ENCODE data around the gene SPATA18. TPM values are rescaled to one million over a fixed set of nuclear protein-coding genes. Genes with fewer than 3 reads are reported as not detected.

SPATA18 gene
- total RNA-seq, 2 donors from 2014 or later: 1.4 to 3.3 TPM

DNA sequence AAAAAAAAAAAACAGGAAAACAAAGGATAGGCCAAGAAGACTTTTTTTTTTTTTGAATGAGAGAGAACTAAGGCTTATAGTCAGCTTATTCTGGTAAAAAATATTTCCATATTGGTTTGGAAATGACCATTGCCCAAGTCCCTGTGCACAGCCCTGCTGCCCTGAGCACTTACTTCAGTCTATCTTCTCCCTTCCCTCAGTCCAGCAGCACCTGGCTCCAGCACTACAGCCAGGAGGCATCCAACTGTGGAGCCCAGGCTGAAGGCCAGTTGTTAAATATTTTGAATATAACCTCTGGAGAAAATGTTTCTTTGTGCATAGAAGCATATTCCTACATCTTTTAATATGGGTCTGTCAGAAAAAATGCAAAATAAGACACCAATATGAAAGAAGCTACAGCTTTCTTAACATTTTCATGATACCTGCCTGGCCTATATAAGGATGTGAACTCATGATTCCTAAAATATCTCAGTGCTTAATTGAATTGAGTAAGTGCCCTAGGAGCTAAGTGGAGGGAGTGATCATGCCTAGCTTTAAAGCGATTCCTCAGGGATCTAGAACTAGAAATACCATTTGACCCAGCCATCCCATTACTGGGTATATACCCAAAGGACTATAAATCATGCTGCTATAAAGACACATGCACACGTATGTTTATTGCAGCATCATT is 45.4 kb upstream of the SPATA18 start:
- Histone ChIP-seq H3K27me3 (ENCODE audit: control insufficient read depth, insufficient read depth, low read length, poor library complexity, severe bottlenecking) (no peaks in the 10 kb centered on the region), H3K9ac (ENCODE audit: extremely low read depth, low read length, poor library complexity, severe bottlenecking) (no peak overlapping the region), H3K4me1 (ENCODE audit: control insufficient read depth, insufficient read depth, low read length) (no peaks in the 10 kb centered on the region), H3K9me3 (ENCODE audit: control insufficient read depth, low read length) (no peaks in the 10 kb centered on the region), H3K4me3 (ENCODE audit: low read length) (no peak overlapping the region), H3K36me3 (ENCODE audit: control insufficient read depth, insufficient read depth, low read length) (no peaks in the 10 kb centered on the region), H3K27ac (ENCODE audit: low read depth, low read length) (no peak overlapping the region)
- no peak overlapping the region for H3K27ac Mint-ChIP-seq
- no peaks in the 10 kb centered on the region for H3K27me3 Mint-ChIP-seq (ENCODE audit: insufficient read depth)
- H3K9me3 Mint-ChIP-seq: no peaks in the 10 kb centered on the region
- TF ChIP-seq, protein P1, sequence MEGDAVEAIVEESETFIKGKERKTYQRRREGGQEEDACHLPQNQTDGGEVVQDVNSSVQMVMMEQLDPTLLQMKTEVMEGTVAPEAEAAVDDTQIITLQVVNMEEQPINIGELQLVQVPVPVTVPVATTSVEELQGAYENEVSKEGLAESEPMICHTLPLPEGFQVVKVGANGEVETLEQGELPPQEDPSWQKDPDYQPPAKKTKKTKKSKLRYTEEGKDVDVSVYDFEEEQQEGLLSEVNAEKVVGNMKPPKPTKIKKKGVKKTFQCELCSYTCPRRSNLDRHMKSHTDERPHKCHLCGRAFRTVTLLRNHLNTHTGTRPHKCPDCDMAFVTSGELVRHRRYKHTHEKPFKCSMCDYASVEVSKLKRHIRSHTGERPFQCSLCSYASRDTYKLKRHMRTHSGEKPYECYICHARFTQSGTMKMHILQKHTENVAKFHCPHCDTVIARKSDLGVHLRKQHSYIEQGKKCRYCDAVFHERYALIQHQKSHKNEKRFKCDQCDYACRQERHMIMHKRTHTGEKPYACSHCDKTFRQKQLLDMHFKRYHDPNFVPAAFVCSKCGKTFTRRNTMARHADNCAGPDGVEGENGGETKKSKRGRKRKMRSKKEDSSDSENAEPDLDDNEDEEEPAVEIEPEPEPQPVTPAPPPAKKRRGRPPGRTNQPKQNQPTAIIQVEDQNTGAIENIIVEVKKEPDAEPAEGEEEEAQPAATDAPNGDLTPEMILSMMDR (conservative IDR thresholded peaks at IDR 0.05): no peak
- H3K36me3 Mint-ChIP-seq (ENCODE audit: low read depth): no peaks in the 10 kb centered on the region
- 100% methylated on average over 1 of the region's 2 CpGs; no CpG with 5 or more reads in 1 of the 2 experiments for WGBS, 2 experiments (ENCODE audit: insufficient coverage in 1 of 2, insufficient read length in 1 of 2)
- no peak overlapping the region for H3K4me3 Mint-ChIP-seq
- no peaks in the 10 kb centered on the region for H3K4me1 Mint-ChIP-seq
- no peak for DNase-seq

DNA sequence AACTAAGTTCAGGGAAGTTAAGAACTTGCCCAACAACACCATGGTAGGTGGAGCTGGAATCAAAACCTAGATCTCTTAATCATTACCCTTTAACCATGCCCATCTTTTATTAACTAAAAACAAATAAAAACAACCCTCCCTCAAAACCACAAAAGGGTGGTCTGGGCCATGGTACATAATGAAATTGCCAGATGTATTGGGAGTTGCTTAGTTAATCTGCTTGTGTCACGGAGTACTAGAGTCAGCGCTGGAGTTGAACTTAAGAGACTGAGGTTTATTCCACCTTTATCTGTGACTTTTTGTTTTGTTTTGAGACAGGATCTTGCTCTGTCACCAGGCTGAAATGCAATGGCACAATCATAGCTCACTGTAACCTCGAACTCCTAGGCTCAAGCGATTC is 44.2 kb upstream of the SPATA18 start:
- no peak overlapping the region for H3K27ac Mint-ChIP-seq
- no peak overlapping the region for H3K4me3 Mint-ChIP-seq
- no peak for DNase-seq
- Histone ChIP-seq H3K9me3 (ENCODE audit: control insufficient read depth, low read length) (no peaks in the 10 kb centered on the region), H3K27me3 (ENCODE audit: control insufficient read depth, insufficient read depth, low read length, poor library complexity, severe bottlenecking) (no peaks in the 10 kb centered on the region), H3K4me3 (ENCODE audit: low read length) (no peak overlapping the region), H3K36me3 (ENCODE audit: control insufficient read depth, insufficient read depth, low read length) (no peaks in the 10 kb centered on the region), H3K9ac (ENCODE audit: extremely low read depth, low read length, poor library complexity, severe bottlenecking) (no peak overlapping the region), H3K4me1 (ENCODE audit: control insufficient read depth, insufficient read depth, low read length) (no peaks in the 10 kb centered on the region), H3K27ac (ENCODE audit: low read depth, low read length) (no peak overlapping the region)
- no peaks in the 10 kb centered on the region for H3K27me3 Mint-ChIP-seq (ENCODE audit: insufficient read depth)
- H3K36me3 Mint-ChIP-seq (ENCODE audit: low read depth): no peaks in the 10 kb centered on the region
- WGBS, 2 experiments (ENCODE audit: insufficient coverage in 1 of 2, insufficient read length in 1 of 2): 96 to 97% methylated on average over 4 of the region's 4 CpGs
- H3K9me3 Mint-ChIP-seq: no peaks in the 10 kb centered on the region
- TF ChIP-seq, protein P1 (conservative IDR thresholded peaks at IDR 0.05): no peak
- H3K4me1 Mint-ChIP-seq: no peaks in the 10 kb centered on the region

DNA sequence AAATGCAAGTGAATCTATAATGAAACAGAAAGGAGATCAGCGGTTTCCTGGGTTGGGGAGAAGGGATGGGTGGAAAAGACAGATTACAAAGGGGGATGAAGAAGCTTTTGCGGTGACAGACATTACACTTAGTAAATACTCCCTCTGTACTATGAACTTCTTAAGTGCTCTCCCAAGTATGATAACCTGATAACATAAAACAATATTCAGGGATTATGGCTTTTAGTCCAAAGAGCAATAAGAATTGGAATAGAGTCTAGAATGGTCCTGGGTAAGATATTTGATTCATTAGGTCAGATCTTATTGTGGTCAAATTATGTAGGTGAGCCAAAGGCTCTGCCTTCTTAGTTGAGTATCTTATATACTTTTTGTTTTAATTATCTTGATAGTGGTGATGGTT is 40.1 kb upstream of the SPATA18 start:
- Mint-ChIP-seq H3K9me3 (no peaks in the 10 kb centered on the region), H3K27me3 (ENCODE audit: insufficient read depth) (no peaks in the 10 kb centered on the region), H3K4me1 (peaks cover 7% of the 10 kb centered on the region), H3K4me3 (no peak overlapping the region), H3K36me3 (ENCODE audit: low read depth) (no peaks in the 10 kb centered on the region), H3K27ac (no peak overlapping the region)
- Histone ChIP-seq H3K4me3 (ENCODE audit: low read length) (no peak overlapping the region), H3K9ac (ENCODE audit: extremely low read depth, low read length, poor library complexity, severe bottlenecking) (no peak overlapping the region), H3K36me3 (ENCODE audit: control insufficient read depth, insufficient read depth, low read length) (no peaks in the 10 kb centered on the region), H3K27ac (ENCODE audit: low read depth, low read length) (no peak overlapping the region), H3K27me3 (ENCODE audit: control insufficient read depth, insufficient read depth, low read length, poor library complexity, severe bottlenecking) (no peaks in the 10 kb centered on the region), H3K9me3 (ENCODE audit: control insufficient read depth, low read length) (no peaks in the 10 kb centered on the region), H3K4me1 (ENCODE audit: control insufficient read depth, insufficient read depth, low read length) (no peaks in the 10 kb centered on the region)
- no peak for DNase-seq
- WGBS, 2 experiments (ENCODE audit: insufficient coverage in 1 of 2, insufficient read length in 1 of 2): 92% methylated on average over 2 of the region's 2 CpGs; no CpG with 5 or more reads in 1 of the 2 experiments
- TF ChIP-seq, protein P1 (conservative IDR thresholded peaks at IDR 0.05): no peak
